GM19043 (cell line): ENCODE measurements around the gene LRRC42.
"Not testable (repeated sequence)": the region's sequence is repeated elsewhere in the genome, so short reads cannot be mapped to it uniquely, and the experiment has no call there.

Experiments
- ATAC-seq: cut with Tn5 transposase; IDR thresholded peaks from one replicate; pipeline ENCODE4 v1.9.1; 2021; ENCODE audit warnings: low read depth; ENCODE audit not compliant: unreplicated experiment

Gene LRRC42

DNA sequence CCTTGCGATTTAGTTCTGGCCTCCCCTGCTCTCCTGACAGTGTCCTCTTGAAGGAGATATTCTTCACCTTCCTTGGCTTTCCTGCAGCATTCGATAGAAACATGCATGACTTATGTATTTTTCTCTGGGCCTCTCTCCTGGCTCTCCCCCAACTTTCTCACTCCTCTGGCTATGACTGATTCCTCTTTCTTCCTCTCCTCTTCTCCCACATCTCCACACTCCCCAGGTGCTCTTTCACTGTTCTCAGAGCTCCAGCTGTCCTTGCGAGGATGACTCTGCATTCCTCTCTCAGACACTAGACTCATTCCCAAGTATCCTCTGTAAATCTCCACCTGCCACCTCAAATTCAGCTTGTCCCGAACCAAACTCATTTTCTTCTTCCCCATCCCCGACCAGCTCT lies 18.0 kb downstream of the LRRC42 start:
- ATAC-seq = no peak

DNA sequence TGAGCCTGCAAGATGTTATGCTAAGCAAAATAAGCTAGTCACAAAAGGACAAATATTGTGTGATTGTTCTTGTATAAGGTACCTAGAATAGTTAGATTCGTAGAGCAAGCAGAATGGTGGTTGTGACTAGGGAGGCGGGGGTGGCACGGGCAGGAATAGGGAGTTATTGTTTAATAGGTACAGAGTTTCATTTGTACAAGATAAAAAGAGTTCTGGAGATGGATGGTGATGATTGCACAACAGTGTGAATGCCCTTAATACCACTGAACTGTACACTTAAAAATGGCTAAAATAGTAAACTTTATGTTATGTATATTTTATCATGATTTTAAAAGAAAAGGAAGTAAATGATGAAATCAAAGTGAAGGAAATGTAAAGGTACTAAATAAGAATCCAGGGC lies 20.6 kb downstream of the LRRC42 start:
- no peak for ATAC-seq

DNA sequence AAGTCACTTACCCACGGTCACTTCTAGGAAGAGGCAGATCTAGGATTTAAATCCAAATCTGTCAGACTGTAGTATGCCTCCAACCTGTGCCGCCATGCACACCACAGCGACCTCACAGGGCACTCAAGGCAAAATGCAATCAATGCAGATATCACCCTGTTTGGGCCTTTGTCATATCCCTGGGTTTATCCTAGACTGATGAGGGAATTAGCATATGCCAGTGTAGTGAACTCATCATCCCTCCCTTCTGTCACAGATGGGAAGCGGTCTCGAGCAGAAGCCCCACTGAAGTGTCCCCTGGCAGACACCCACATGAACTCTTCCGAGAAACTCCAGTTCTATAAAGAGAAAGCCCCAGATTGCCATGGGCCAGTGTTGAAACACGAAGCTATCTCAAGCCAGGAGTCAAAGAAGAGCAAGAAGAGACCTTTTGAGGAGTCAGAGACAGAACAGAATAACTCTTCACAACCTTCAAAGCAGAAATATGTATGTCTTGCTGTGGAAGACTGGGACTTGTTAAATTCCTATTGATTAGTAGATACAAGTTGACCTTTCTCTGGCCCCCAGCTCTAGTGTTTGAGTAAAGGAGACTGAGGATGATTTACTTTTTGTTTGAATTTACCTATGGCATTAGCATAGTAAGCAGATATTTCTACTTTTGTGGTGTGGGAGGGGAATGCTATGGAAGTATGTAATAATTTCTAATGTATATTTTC lies 21.4 kb downstream of the LRRC42 start:
- ATAC-seq = no peak

DNA sequence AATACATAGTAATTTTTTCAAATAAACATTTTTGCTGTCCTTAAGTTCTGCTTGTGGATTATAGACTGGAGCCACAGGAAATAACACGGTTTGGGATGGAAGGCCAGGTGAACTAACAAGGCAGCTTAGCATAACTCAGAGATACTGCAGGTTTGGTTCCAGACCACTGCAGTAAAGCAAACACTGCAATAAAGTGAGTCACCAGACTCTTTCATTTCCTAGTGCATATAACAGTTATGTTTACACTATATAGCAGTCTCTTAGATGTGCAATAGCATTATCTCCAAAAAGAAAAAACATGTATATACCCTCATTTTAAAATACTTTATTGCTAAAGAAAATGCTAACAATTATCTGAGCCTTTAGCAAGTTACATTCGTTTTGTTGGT lies 22.0 kb downstream of the LRRC42 start:
- ATAC-seq = no peak

DNA sequence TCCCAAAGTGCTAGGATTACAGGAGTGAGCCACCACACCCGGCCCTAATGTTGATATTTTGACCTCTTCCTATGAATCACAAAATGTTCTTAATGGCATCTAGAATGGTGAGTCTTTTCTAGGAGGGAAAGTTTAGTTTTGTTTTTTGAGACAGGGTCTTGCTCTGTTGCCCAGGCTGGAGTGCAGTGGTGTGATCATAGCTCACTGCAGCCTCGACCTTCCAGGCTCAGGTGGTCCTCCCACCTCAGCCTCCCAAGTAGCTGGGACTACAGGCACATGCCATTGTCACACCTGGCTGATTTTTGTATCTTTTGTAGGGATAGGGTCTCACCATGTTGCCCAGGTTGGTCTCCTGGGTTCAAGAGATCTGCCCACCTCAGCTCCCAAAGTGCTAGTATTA lies 23.2 kb downstream of the LRRC42 start:
- not testable (repeated sequence) for ATAC-seq

DNA sequence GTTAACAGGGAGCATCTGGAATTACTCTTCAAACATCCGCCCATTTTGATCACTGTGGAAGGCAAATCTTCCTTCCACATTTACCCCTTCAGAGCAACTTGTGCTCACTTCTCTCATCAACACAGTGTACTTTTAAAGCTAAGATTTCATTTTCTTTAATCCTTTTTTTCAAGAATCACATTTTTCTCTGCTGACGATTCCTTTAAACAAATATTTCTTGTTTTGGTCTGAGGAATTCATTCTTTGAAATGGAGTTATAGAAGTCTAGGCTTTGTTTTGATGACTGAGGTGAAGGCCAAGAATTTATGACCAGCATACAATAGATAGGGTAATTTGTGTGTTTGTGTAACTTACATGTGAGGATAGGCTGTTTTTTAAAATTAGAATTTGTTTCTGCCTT lies 25.6 kb downstream of the LRRC42 start:
- ATAC-seq = no peak

DNA sequence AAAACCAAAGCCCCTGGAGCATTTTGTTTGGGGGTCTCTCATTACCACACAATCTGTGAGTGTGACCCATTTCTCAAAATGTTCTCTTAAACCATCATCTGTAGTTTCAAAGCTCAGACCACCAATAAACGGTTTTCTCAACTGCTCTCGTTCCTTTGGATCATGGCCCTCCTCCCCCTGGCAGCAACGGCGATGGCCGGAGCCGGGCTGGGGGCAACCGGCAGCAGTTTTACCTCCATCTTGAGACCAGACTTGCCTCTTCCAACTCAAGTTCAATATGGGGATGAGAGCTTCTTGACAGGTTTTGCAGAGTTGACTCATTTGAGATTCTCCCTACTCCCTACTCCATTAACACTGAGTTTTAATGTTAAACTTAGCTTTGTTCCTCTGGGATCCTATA lies 29.7 kb downstream of the LRRC42 start:
- no peak for ATAC-seq

DNA sequence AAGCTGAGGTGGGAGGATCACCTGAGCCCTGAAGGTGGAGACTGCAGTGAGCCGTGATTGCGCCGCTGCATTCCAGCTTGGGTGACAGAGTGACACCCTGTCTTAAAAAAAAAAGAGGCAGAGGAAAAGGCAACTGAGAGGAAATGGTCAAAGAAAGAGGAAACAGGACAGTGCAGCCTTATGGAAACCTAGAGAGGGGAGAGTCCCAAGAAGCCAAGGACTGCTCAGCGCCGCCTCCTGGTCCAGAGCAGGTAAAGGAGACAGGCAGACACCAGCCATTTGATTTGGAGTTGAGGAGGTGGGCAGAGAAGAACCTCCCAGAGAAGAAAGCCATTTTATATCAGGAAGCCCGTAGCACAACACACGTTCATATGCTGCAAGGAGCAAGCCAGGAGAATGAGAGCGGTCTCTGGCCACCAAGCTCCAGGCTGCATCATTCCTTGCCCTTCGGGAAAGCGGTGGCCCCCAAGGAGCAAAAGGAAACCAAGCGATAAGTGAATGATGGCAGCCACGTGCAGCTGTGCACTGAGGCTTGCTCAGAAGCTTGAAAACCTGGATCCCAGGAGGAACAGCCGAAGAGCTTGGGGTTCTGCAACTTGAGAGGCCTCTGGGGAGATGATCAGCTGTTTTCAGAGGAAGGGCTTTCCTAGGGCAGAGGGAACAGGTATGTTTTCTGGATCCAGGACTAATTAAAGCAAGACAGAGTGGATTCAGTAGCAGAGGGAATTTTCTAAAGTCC lies 33.7 kb downstream of the LRRC42 start:
- ATAC-seq = no peak

DNA sequence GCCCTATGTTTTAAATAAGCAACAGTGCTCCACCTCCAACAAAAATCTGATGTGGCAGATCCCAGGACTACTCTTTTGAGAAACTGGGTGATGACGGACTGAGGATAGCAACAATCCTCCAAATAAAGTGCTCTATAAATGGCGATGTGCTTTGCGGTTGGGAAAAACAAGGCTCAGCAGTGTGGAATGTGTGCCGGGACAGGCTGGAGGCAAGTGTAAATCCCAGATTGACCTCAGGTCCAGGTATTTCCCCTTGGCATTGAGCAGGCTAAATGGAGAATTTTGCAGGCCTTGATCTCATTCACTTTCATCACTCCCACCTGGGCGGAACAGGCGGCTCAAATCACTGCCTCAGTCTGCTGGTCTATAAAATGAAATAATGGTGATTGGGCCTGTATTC lies 35.1 kb downstream of the LRRC42 start:
- ATAC-seq = no peak

DNA sequence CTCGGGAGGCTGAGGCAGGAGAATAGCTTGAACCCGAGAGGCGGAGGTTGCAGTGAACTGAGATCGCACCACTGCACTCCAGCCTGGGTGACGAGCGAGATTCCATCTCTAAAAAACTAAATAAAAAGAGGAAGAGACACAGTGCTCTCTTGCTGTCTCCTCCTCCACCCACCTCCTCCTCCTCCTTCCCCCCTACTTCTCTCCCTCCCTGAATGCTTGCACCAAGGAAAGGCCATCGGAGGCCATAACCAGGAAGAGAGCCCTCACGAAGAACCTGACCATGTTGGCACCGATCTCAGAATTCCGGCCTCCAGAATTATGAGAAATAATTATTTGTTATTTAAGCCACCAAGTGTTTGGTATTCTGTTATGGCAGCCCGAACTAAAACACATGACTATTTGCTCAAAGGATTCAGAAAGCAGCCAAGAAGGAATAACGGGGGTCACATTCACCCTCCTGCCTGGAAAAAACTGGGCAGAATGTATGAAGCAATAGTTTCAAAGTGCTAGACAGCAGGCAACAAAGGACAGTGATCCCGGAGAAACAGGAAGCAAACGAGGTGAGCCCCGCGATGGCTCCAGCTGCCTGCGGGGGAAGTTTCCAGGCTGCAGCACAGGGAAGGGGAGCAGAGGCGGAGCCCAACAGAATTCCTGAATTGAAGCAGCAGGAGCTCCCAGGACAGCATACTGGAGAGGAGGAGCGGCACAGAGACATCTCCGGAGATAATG lies 36.0 kb downstream of the LRRC42 start:
- ATAC-seq = no peak

DNA sequence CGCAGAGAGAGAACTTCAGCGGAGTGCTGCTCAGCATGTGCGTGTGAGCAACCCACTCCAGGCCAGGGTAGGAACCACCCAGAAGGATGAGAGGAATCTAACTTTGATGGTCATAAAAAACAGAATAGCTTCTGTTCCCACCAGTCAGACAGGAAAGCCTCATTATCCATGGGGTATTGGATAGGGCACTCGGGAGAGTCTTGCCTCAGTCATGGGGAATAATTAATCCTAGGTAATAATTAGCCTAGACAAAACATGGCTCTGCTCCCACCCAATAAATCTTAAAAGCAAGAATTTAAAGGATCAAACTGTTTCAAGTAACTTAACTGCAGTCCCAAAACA lies 36.6 kb downstream of the LRRC42 start:
- ATAC-seq = no peak

DNA sequence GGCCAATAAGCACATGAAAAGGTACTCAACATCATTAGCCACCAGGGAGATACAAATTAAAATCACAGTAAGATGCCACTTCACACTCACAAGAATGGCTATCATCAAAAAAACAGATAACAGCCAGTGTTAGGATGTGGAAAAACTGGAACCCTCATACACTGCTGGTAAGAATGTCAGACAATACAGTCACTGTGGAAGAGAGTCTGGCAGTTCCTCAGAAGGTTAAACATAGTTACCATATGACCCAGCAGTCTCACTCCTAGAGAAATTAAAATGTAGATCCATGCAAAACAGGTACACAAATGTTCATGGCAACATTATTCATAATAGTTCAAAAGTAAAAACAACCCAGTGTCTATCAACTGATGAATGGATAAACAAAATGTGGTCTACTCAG lies 38.6 kb downstream of the LRRC42 start:
- ATAC-seq = no peak

DNA sequence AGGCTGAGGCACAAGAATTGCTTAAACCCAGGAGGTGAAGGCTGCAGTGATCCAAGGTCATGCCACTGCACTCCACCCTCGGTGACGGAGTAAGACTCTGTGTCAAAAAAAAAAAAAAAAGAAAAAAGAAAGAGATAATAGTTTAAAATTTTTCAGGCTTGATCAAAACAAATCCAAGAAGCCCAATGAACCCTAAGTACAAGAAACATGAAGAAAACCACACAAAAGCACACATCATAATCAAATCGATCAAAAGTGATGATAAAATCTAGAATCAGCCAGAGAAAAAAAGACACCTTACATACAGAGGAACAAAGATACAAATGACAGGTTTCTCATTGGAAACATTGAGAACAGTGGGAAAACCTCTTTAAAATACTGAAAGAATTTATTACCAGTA lies 40.3 kb downstream of the LRRC42 start:
- no peak for ATAC-seq

DNA sequence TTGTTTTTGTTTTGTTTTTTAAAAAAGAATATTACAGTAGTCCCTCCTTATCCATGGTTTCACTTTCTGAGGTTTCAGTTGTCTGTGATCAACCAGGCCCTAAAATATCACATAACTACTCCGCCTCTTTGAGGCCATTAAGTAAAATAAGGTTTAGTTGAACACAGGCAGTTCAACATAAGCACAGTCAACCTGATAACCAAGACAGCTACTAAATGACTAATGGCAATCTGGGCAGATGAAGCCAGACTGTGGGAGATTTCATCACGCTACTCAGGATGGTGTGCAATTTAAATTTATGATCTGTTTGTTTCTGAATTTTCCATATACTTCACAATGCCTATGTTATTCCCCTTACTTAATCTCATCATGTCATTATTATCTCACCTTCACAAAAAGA lies 41.7 kb downstream of the LRRC42 start:
- ATAC-seq = no peak

DNA sequence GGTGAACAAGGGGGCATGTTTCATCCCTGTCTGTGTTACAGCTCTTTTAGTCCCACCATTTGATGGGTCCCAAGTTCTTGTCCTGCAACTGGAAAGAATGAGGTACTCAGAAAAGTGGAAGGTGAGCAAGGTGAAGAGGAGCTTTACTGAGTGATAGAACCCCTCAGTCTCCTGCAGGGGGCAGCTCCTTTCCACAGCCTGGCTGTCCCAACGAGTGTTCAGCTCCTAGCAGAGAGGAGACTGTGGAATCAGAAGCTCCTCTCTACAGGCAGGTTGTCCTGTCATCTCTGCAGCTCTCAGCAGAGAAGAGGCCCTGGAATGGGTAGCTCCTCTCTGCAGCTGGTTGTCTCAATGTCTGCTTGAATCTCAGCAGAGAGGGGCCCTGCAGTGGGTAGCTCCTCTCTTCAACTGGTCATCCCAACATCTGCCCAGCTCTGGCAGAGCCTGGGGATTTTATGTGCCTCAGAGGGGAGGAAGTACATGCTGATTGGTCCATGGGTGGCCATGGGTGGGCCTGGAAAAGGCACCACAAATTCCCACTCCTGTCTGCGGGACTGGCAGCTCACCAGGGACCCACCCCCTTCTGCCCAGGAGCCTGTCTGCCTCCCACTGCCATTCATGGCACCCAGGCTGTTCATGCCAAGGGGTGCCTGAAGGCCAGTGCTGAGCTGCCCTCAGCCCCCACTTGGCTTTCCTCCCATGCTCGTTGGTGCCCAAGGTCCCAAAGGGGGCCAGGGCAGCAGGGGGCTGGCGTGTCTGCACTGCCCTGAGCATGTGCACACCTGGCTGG lies 46.1 kb downstream of the LRRC42 start:
- no peak for ATAC-seq

DNA sequence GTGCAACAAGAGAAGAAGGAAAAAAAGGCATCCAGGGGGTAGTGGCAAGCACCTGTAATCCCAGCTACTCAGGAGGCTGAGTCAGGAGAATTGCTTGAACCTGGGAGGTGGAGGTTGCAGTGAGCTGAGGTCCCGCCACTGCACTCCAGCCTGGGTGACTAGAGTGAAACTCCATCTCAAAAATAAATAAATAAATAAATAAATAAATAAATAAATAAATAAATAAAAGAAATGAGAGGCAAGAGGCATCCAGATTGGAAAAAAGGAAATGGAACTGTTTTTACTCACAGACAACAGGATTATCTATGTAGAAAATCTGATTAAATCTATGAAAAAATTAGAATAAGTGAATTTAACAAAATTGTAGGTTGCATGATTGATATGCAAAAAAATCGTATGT lies 48.4 kb downstream of the LRRC42 start:
- not testable (repeated sequence) for ATAC-seq

DNA sequence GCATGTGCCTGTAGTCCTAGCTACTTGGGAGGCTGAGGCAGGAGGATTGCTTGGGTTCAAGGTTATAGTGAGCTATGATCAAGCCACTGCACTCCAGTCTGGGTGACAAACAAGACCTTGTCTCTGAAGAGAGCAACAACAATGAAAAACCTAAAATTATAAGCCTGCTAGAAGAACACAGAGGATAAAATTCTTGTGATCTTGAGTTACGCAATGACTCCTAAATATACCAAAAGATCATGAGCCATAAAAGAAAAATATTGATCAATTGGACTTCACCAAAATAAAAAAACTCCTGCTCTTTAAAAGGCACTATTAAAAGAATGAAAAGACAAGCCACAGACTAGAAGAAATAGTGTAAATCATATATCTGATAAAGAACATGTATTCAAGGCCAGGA lies 49.5 kb downstream of the LRRC42 start:
- ATAC-seq = no peak

DNA sequence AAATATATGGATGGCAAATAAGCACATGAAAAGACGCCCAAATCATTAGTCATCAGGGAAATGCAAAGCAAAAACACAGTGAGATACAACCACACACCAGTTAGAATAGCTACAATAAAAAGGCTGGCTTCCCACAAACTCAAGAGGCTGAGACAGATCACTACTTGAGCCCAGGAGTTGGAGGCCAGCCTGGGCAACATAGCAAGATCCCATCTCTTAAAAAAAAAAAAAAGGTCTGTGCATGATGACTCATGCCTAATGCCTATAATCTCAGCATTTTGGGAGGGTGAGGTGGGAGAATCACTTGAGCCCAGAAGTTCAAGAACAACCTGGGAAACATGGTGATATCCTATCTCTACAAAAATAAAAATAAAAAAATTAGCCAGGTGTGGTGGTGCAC lies 52.1 kb downstream of the LRRC42 start:
- ATAC-seq = no peak

DNA sequence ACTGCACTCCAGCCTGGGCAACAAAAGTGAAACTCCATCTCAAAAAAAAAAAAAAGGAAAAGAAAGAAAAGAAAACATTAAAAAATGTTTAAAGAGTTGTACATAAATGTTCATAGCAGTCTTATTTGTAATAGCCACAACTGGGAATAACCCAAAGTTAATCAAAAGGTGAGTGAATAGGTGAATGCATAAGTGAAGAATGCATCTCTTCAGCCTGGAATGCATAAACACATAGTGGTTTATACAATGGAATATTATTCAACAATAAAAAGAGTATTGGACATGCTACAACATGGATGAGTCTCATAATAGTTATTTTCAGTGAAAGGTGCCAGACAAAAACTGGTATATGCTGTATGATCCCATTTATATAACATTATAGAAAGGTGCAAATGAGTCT lies 53.8 kb downstream of the LRRC42 start:
- no peak for ATAC-seq

DNA sequence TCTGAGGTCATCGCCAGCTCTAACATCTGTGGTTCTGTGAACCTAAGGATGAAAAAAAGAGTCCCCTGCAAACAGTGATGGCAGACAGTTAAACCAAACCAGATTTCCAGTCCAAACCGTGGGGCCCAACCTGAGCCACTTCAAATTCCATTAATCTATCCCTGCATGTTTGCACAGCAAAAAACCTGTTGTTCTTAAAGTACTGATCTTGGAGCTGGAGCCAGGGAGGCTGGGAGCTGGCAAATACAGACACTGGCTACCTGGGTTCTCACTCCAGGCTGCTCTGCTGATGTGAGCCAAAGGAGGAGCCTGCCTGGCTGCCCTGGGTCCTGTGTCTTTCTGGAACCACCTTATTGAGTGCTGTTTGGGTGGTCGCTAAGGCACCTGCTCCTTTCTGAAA lies 55.4 kb downstream of the LRRC42 start:
- no peak for ATAC-seq
